HepG2 (cell line): ENCODE data around the gene CYB5B. TPM values are rescaled to one million over a fixed set of nuclear protein-coding genes. Genes with fewer than 3 reads are reported as not detected.
A peak's percentile ranks its signal among the peaks of the same experiment; 100 is the strongest.

Source experiments
- CEBPB ChIP-seq: IDR thresholded peaks from 2 replicates; pipeline ENCODE4 v1.6.1; 2011; ENCODE audit warnings: low read depth, low read length, improper control_type of control experiment, borderline replicate concordance
- FOXA3 ChIP-seq: IDR thresholded peaks from 2 replicates; pipeline ENCODE4 v1.6.1; 2016; ENCODE audit warnings: missing genetic modification reagents, missing compliant biosample characterization
- GFI1 ChIP-seq: sonication (generic); formaldehyde crosslinking; IDR thresholded peaks from 2 replicates; pipeline ENCODE4 v1.5.0; 2020; ENCODE audit warnings: missing genetic modification reagents, mild to moderate bottlenecking, borderline replicate concordance
- GMEB1 ChIP-seq: sonication (generic); formaldehyde crosslinking; IDR thresholded peaks from 2 replicates; pipeline ENCODE4 v1.5.1; 2020; ENCODE audit warnings: missing genetic modification reagents, mild to moderate bottlenecking, borderline replicate concordance
- HIVEP1 ChIP-seq: sonication (generic); formaldehyde crosslinking; IDR thresholded peaks from 2 replicates; pipeline ENCODE4 v1.4.0; 2020; ENCODE audit warnings: mild to moderate bottlenecking, missing genetic modification reagents
- HNRNPLL ChIP-seq: fragments of 200-400 bp; formaldehyde crosslinking; IDR thresholded peaks from 2 replicates; pipeline ENCODE4 v1.6.1; 2017; ENCODE audit warnings: mild to moderate bottlenecking, low read depth, low read length; ENCODE audit not compliant: poor library complexity, severe bottlenecking
- MED13 ChIP-seq: sonication (generic); formaldehyde crosslinking; IDR thresholded peaks from 2 replicates; pipeline ENCODE4 v1.5.0; 2020; ENCODE audit warnings: missing genetic modification reagents
- NFE2L1 ChIP-seq: sonication (generic); formaldehyde crosslinking; IDR thresholded peaks from 2 replicates; pipeline ENCODE4 v1.4.0; 2020; ENCODE audit warnings: missing genetic modification reagents, mild to moderate bottlenecking, borderline replicate concordance
- NPAS2 ChIP-seq: sonication (generic); formaldehyde crosslinking; IDR thresholded peaks from 2 replicates; pipeline ENCODE4 v1.8.0; 2022; ENCODE audit warnings: mild to moderate bottlenecking, missing genetic modification reagents, borderline replicate concordance
- PITX1 ChIP-seq: sonication (generic); formaldehyde crosslinking; IDR thresholded peaks from 2 replicates; pipeline ENCODE4 v1.5.1; 2020; ENCODE audit warnings: mild to moderate bottlenecking, missing genetic modification reagents
- RCOR2 ChIP-seq: IDR thresholded peaks from 2 replicates; pipeline ENCODE4 v1.6.1; 2016; ENCODE audit warnings: missing biosample characterization, missing genetic modification reagents
- SIN3B ChIP-seq: fragments of 150-350 bp; IDR thresholded peaks from 2 replicates; pipeline ENCODE4 v1.6.1; 2014; ENCODE audit warnings: low read length
- SP2 ChIP-seq: sonication (generic); formaldehyde crosslinking; IDR thresholded peaks from 2 replicates; pipeline ENCODE4 v1.5.1; 2020; ENCODE audit warnings: mild to moderate bottlenecking, missing genetic modification reagents
- ZBTB14 ChIP-seq: sonication (generic); formaldehyde crosslinking; IDR thresholded peaks from 2 replicates; pipeline ENCODE4 v1.4.0; 2020; ENCODE audit warnings: missing genetic modification reagents
- ZBTB37 ChIP-seq: sonication (generic); formaldehyde crosslinking; IDR thresholded peaks from 2 replicates; pipeline ENCODE4 v1.4.0; 2020; ENCODE audit warnings: mild to moderate bottlenecking, missing genetic modification reagents
- ZGPAT ChIP-seq: IDR thresholded peaks from 2 replicates; pipeline ENCODE4 v1.6.1; 2016; ENCODE audit warnings: mild to moderate bottlenecking
- ZNF333 ChIP-seq: sonication (generic); formaldehyde crosslinking; IDR thresholded peaks from 2 replicates; pipeline ENCODE4 v1.4.0; 2020; ENCODE audit warnings: mild to moderate bottlenecking, missing genetic modification reagents, borderline replicate concordance
- ZNF598 ChIP-seq: sonication (generic); formaldehyde crosslinking; IDR thresholded peaks from 2 replicates; pipeline ENCODE4 v1.5.1; 2020; ENCODE audit warnings: mild to moderate bottlenecking, missing genetic modification reagents, borderline replicate concordance
- ZNF639 ChIP-seq: conservative IDR thresholded peaks from 2 replicates; pipeline ENCODE4 v1.6.1; 2018; ENCODE audit warnings: missing genetic modification reagents
- ZNF720 ChIP-seq: sonication (generic); formaldehyde crosslinking; IDR thresholded peaks from 2 replicates; pipeline ENCODE4 v1.4.0; 2020; ENCODE audit warnings: missing genetic modification reagents
- ZNF784 ChIP-seq: sonication (generic); formaldehyde crosslinking; IDR thresholded peaks from 2 replicates; pipeline ENCODE4 v1.5.1; 2020; ENCODE audit warnings: missing genetic modification reagents, mild to moderate bottlenecking, borderline replicate concordance
- polyA plus RNA-seq, 8 experiments: library from polyadenylated mRNA; depleted of rRNA in 3 of 8; stranded (reverse) in 7 of 8; unstranded in 1 of 8; fragments of >200 nt; fragmentation: Illumina TruSeq in 4 of 8; extraction: Trizol in 4 of 8; gene quantifications; 2 replicates each; pipeline versions ENCODE4 v1.2.1 to v1.2.3, GENCODE V29; 2011 to 2016; ENCODE audit warnings: low read depth in 4 of 8, missing spikeins in 1 of 8, mixed read lengths in 1 of 8; ENCODE audit not compliant: insufficient read depth in 1 of 8
- total RNA-seq, 5 experiments: library from RNA; depleted of rRNA; stranded (reverse); fragments of >200 nt; fragmentation: Illumina TruSeq; extraction: Trizol; gene quantifications; 2 replicates each; pipeline ENCODE4 v1.2.3, GENCODE V29; 2016; ENCODE audit warnings: low read depth in 1 of 5

Gene CYB5B
- total and polyA plus RNA-seq, 2 of the 13 experiments (the other 11 are each of a cell fraction or from before 2014, with no cell fraction given): 234 to 432 TPM

GRCh38 chr16:69424053-69424934, at the start of gene CYB5B (continued):
- peak; percentile 92 for TF ChIP-seq SP2 (CRISPR knock-in tag)
- TF ChIP-seq ZBTB37 (CRISPR knock-in tag): no peak
- no peak for TF ChIP-seq NPAS2
- peak; percentile 47; the same call in 1 of the 2 replicates for TF ChIP-seq ZGPAT (CRISPR knock-in tag)
- peak; percentile 61 for TF ChIP-seq ZNF784
- TF ChIP-seq ZNF720: no peak
- peak; percentile 78 for TF ChIP-seq GFI1 (CRISPR knock-in tag)
- peak; percentile 86 for TF ChIP-seq HIVEP1 (CRISPR knock-in tag)
- peak; percentile 36; the same call in 1 of the 2 replicates for TF ChIP-seq ZNF639 (CRISPR knock-in tag)
- TF ChIP-seq HNRNPLL: peak; percentile 47
- TF ChIP-seq ZNF598: no peak
- peak; percentile 66; the same call in 1 of the 2 replicates for TF ChIP-seq SIN3B
- no peak for TF ChIP-seq NFE2L1 (CRISPR knock-in tag)
- peak; percentile 17; the same call in 1 of the 2 replicates for TF ChIP-seq MED13 (CRISPR knock-in tag)
- TF ChIP-seq PITX1 (CRISPR knock-in tag): peak; percentile 31; the same call in 1 of the 2 replicates
- TF ChIP-seq CEBPB: no peak
- no peak for TF ChIP-seq ZBTB14
- TF ChIP-seq GMEB1 (CRISPR knock-in tag): peak; percentile 41; the same call in 1 of the 2 replicates
- 0 out of 2 replicates have a peak, but pooled peaks have one; percentile 65 for TF ChIP-seq ZNF333
- TF ChIP-seq FOXA3 (CRISPR knock-in tag): peak; percentile 43
- TF ChIP-seq RCOR2 (CRISPR knock-in tag): peak; percentile 77
